GM19023 (cell line): ENCODE measurements around the gene AKT1S1.

Source experiments
- ATAC-seq: cut with Tn5 transposase; IDR thresholded peaks from one replicate; pipeline ENCODE4 v1.9.1; 2021; ENCODE audit warnings: mild to moderate bottlenecking, moderate library complexity; ENCODE audit not compliant: unreplicated experiment

AKT1S1 gene

DNA sequence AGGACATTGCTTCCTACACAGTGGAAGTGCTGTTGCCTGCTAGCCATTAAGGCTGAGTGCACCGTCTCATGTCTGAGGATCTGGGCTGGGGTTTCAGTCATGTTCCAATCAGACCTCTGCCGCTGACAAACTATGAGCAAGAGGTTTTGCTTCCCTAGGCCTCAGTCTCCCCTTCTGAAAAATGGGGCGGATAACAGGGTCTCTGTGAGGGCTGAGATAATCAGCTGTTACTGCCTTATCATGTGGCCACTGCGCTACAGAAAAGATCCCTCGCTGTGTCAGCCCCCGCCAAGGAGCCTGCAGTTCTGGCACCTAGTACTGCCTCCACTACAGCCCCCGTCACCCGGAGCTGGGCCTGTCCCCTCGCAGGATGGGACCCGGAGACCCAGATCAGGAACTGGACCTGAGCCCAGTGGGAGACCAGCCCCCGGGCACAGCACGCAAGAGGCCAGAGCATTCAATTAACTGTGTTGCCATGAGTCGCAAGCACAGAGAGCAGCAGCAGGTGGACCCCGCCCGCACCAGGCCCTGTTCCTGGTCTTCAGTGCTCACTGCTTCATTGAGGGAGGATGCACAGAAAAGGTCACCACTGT is 6.8 kb downstream of the AKT1S1 start:
- ATAC-seq: no peak

DNA sequence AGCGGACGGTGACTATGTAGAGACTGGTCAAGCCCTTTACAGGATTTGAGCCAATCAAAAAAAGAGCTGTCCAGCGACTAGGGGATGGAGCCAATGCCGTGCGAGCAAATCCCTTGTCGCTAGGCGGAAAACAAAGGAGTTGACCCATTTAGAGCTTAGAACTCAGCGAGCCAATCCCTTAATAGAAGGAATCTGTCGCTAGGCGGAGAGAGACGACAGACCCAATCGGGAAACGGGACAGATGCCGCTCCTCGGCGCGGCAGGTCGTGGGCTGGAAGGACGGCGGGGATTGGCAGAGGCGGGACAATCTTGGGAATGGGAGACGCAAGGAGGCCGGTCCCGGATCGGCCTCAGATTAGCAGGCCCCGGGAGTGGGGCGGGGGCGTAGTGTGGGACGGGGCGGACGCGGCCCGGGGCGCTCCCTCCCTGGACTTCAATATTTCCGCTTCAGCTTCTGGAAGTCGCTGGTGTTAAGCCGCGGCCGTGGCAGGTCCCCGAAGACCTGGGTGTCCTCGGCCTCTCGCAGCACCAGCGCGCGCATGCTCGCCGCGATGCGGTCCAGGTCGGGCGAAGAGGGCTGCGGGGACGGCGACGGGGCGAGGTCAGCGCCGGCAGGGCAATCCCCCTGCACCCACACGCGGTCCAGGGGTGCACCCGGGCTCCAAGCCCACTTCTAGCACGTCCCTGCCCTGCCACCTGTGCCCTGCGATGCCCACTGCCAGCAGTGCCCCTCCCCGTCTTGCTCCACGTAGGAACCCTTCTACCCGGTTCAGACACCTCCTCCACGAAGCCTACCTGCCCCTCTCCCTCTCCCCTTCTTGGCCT is 7.5 kb downstream of the AKT1S1 start:
- peak; percentile 67 for ATAC-seq

DNA sequence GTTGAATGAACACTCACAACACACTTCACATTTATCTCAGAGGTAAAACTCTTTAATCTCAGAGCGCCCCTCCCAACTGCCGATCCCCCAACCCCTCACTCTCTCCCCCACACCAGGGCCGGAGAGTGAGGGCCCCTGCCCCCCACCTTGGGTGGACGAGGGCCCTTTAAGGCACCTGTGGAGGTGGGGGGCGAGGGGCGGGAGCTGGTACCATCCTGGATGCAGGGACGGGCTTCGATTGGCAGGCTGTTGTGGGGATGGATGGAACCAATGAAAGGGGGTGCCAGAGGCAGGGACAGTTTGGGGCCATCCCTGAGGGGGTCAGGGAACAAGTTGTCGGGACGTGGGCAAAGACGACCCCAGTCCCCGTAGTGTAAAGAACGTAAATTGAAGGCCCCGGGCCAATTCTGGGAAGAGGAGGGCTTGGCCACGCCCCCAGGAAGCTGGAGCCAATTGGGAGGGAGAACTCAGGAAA is 8.1 kb downstream of the AKT1S1 start:
- peak; percentile 5 for ATAC-seq

DNA sequence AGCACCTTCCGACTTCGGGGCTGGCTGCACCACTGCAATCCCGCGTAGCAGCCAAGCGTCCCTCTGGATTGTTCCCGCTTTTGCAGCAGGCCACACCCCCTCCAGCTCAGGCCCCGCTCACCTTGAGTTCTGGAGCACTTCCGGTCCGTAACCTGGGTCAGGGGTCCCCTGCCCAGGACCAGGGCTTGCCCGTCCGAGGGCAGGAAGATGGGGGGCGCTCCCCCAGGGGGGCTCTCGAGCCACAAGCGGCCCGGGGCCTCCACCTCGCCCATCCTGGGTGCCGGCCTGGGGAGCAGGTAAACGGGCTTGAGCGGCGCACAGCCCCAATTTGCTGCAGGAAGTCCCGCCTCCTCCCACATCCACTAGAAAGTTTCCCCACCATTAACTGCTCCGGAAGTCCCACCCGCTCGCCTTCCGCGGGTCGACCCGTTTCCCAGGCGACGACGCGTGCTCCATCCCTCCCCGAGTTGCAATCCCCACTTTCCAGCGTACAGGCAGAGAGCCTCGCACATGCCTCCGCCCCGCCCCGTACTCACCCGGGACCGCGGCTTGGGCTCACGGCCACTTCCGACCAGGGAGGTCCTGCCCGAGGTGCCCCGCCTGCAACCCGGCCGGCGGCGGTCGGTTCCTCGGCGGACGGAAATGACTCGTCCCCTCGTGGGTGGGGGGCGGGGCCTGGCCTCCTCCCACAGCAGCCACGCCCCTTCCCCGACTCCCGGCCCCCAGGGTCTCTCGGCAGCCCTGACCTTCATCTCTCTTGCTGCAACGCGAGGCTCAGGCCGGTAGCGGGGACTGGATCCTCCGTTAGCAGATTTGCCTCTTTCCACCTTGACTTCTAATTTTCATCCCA is 10.0 kb downstream of the AKT1S1 start, which contains the start of gene PNKP:
Gene PNKP, minus strand, starts transcription at position 644 of the 850 bp plus-strand sequence. Its CDS starts 372 bp downstream, at position 272.
- peak; percentile 43 for ATAC-seq

DNA sequence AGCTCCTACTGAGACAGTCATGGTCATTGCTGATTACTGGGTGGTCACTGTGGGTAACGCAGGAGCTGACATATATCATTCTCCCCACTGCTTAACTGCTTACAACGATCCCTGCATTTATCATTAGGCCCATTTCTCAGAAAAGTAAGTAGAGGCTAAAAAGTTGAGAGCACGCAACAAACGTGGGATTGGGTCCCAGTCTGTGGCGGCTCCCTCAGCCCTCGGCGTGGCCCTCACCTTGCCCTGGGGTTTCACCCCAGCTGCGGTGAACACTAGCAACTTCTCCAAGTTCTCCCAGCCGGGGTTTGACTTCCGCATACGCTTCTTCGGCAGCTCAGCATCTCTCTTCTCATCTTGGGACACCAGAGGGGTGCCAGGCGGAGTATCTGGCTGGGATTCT is 12.3 kb downstream of the AKT1S1 start:
- ATAC-seq: no peak

DNA sequence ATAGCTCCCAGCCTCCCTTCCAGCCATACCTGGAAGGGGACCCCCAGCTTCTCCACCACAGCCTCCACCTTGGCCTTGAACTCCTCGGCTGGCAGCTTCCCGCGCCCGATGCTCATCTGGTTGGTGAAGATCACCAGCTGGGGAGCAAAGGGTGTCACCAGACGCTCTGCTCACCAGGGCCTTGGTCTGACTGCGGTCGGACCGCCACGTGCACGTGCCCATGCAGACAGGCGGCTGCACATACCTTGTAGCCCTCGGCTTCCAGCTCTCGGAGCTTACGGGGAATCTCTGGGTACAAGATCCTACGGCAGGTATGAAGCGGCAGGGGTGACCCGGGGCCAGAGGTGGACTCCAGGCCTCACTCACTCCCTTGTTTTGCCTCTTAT is 13.2 kb downstream of the AKT1S1 start:
- no peak for ATAC-seq

DNA sequence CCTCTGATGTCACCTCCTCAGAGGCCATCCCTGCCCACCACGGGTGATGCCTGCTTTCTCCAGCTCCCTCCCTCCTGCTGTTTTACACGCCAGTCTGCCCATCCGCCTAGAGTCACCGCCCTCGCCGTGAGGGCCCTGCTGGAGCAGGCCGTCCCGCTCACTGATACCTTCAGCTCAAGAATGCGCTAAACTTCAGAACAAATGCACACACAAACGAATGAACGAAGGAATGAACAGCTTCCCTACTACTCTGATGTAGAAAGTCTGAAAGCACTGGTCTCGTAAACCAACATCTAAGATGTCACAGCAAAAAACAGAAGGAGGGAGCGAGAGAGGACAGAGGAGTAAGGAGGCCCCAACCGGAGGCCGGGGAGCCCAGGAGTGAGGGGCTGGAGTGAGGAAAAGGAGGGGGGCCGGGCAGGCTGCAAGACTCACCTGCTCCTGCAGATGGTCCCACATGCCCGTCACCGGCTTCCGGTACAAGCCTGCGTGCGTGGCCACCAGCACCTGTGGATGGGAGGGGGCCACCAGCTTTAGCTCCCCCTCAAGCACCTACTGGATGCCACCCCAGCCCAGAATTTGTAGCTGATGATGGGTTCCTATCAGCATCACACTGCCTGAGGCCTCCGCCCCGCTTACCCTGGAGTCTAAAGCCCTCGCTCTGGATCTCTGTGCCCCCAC is 13.8 kb downstream of the AKT1S1 start:
- ATAC-seq: no peak

DNA sequence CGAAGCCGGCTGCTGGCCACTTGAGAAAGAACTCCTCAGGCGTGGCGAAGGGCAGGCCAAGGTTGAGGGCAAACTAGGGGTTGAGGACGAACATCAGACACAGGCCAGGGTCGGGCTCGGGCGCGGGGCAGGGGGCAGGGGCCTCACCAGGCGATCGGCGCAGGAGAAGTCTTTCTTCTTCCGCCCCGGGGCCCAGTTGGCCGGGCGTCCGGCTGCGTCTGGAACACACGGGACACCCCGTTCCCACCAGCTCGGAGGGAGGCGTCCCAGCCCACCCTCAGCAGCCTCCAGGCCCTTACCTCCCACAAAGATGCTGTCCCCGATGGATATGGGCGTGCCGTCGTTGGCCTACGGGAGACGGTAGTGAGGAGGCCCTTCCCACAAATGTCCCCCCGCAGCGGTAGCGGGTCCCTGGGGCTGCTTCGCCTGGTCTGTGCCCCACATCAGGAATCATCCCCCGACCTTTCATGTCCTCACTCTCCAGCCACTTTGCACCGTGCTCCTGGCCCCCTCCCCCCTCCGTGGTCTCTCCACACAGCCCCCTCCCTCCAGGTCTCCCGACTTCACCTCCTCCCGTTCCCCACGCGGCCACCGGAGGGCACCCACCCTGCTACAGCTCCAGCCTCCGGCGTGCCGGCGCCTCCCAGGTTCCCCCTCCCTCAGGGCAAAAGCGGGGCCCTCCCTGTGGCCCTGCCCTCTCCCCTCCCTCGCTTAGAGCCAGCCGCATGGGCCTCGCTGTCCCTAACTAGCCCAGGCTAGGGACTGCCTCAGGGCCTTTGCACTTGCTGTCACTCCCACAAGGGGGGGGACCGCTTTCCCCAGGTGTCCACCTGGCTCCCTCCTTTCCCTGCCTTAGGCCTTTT is 14.5 kb downstream of the AKT1S1 start:
- no peak for ATAC-seq

DNA sequence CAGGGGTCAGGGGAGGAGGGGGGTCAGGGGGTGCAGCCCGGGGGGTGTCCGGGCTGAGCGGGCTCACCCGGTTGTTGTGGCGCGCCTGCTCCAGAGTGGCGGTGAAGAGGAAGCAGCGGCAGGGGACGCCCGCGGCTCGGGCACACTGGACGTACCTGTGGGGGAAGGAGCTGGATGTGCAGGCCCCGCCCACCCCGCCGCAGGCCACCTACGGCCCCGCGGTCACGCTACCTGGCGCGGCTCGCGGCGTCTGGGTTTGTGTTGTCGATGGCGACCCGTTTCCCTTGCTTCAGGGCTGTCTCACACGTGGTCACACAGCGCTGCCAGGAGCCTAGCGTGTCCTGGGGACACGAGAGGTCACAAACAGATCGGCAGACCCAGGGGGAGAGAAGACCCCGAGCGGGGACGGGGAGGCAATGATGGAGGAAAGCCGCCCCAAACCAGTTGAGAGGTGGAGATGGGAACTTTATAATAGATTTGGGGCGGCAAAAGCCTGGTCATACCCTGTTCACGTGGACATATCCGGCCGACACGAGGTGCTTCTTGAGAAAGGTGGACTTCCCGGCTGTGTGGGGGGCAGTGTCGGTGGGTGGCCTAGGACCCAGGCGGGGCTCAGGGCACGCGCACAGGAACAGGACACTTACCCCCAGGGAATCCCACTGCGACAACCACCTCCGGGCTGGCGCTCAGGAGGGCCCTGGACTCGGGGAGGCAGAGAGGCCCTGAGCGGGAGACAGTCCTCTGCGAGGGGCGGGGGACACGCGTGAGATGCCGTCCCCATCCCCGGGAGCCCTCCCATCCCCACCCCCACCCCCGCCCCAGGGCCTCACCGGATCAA is 15.4 kb downstream of the AKT1S1 start:
- ATAC-seq: no peak

DNA sequence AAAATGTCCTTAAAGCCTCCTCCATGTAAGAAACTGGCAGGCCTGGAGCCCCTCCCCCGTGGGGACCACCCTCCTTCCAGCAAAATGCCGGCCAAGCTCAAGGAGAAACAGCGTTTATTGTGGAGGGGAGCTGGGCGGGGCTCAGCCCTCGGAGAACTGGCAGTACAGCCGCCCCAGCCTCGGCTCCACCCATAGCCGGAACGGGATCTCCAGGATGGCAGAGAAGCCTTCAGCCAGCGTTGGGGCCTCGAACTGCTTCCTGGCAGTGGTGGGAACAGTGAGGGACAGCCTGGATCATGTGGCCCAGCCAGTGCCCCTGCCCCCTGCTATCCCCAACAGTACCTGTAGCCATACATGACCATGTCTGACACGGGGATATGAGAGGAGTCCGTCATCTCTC is 16.0 kb downstream of the AKT1S1 start:
- ATAC-seq: no peak

DNA sequence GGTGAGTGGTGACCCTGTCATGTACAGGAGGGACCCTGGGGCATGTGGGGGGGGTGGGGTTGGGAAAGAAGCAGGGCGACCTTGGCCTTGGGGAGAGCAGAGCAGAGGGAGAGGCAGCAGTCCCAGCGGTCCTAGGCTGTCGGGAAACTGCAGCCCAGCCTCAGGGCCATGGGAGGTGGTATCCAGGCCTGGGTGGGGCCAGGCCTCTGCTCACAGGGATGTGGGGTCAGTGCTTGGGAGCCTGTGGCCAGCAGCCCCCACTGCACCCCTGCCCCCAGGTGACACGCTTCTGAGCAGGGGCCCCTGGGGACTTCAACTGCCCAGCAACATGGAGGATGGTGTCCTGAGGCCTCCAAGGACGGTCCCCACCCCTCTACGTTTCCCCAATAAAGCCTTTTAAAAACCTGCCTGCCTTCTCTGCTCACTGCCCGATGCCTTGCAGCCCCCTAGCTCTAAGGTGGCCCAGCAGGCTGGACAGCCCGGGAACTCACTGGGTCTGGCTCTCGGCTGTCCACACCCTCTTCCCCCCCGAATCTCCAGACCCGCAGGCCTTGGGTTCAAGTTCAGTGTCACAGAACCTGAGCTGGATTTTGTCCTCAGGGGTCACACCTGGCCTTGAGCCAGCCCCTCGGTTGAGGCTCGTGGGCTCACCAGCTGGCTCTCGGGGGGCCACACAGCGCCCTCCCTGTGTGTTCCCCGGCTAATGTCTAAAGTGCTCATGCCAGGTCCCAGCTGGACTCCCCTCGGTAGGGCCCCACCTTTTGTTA is 16.6 kb downstream of the AKT1S1 start:
- no peak for ATAC-seq

DNA sequence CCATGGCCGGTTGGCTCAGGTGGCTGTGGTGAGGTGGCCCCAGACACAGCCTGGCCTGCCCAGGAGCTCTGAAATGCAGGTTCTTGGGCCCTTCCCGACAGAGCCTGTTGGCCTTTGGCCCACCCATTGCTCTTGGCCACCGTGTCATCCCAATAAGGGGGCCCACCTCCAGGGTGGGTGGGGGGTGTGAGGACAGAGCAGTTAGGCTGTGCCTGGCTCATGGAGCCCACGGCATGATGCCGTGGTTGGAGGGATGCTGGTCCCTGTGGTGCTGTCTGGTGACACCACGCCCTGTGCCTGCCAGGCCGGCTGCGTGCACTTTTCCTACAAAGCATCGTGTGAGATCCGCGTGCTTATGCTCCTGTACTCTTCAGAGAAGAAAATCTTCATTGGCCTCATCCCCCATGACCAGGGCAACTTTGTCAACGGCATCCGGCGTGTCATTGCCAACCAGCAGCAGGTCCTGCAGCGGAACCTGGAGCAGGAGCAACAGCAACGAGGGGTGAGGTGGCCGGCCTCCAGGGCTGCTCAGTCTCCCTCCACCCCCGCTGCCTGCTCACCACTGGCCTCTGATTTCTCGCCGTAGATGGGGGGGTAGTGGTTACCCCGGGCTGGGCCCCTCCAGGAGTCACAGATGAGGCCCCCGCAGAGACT is 17.3 kb downstream of the AKT1S1 start:
- no peak for ATAC-seq

DNA sequence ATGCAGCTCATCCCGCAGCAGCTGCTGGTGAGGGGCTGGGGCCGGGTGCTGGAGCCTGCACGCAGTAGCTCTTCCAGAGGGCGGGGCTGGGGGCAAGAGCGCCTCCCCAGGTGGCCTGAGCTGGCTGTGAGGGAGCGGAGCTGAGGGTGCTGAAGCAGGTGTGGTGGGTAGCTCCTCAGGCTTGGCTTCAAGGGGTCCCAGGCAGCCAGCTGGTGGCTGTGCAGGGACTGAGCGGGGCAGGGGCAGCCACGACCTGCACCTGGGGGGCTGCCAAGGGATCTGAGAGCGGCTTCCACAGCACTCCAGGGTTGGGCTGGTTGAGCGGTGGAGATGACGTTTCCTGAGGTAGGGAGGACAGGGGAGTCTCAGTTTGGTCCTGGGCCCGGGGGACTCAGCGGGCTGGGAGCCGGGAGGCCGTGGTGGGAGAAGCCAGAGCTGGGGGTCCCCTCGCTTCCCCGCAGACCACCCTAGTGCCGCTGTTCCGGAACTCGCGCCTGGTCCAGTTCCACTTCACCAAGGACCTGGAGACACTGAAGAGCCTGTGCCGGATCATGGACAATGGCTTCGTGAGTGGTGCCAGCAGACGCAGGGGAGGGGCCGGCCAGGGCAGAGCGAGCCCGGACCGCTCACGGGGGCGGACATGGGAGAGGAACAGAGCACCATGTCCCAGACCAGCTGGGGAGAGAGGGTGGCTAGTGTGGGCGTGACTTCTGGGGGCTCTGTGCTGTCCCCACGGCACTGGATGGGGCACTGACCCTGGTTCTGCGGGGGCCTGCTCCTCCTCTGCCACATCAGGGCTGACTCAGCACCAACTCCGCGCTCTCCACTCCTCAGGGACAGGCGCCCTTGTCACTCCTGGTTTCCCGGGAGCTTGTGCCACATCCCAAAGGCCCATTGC is 18.8 kb downstream of the AKT1S1 start:
- ATAC-seq: no peak

DNA sequence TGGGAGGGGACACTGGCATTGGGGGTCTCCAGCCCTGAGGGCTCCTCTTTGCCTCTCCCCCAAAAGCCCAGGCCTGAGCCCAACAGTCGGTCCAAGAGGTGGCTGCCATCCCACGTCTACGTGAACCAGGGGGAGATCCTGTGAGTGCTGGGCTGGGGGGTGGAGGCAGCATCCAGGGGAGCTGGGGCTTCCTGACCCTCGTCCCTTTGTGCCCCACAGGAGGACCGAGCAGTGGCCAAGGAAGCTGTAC is 19.4 kb downstream of the AKT1S1 start:
- no peak for ATAC-seq

DNA sequence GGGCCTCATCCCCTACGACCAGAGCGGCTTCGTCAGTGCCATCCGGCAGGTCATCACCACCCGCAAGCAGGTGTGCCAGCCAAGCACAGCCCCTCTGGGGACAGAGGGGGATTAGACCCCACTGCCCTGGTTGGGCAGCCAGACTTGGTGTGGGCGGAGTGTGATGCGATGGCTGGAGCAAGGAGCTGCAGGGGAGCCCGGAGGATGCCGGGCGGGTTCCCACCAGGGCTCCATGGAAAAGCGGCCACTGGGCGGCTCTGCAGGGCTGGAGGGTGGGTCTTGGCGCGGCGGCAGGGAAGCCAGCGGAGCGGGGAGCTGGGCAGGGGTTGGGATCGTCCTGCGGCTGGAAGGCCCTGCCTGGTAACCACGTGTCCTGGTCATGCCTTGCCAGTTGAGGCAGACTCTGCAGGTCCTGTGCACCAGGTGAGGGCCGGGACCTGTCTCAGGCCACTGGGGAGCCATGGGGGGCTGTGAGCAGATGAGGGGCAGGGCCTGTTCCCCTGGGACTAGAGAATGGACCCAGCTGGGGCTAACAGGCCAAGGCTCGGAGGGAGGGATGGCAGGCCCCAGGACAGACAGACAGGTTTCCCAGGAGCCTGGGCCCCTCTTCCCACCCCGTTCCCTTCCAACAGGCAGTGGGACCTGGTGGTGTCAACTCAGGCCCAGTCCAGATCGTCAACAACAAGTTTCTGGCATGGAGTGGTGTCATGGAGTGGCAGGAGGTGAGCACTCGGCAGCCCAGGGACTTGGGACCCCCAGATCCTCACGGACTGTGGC is 19.9 kb downstream of the AKT1S1 start:
- no peak for ATAC-seq

DNA sequence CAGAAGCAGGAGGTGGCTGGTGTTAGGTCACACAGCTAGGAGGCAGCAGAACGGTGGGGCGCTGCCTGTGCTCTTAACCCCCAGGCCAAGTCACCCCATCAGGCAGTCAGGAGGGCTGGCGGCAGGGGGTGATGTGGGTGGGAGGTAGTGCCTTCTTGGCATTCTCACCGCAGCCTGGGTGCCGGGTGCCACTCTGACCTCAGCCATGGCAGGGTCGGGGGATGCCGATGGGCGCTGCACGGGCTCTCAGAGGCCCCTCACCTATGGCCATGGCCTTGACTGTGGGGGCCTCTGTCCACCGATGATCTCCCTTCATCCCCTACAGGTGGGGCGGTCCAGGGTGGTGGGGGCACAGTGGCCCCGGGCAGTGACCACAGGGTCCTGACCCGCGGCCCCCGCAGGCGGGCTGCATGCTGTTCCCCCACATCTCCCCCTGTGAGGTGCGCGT is 20.6 kb downstream of the AKT1S1 start:
- no peak for ATAC-seq
